ENCODE data around the gene KMT2B.

DNA sequence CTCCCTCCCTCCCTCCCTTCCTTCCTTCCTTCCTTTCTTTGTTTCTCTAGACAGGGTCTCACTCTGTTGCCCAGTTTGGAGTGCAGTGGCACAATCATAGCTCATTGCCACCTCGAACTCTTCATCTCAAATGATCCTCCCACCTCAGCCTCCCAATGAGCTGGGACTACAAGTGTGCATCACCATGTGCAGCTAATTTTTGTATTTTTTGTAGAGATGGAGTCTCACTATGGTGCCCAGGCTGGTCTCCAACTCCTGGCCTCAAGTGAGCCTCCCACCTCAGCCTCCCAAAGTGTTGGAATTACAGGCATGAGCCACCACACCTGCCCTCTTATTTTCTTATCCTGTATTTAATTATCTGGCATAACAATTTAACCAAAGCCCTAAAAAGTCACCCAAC lies 47.1 kb upstream of the KMT2B start:
- TF ChIP-seq EP300 (IDR thresholded peaks at IDR 0.05; ENCODE audit: borderline replicate concordance), result no peak
- TF ChIP-seq CEBPB (IDR thresholded peaks at IDR 0.05), result no peak
- no peak for TF ChIP-seq EGR1 (IDR thresholded peaks at IDR 0.05)
- TF ChIP-seq, protein P1, sequence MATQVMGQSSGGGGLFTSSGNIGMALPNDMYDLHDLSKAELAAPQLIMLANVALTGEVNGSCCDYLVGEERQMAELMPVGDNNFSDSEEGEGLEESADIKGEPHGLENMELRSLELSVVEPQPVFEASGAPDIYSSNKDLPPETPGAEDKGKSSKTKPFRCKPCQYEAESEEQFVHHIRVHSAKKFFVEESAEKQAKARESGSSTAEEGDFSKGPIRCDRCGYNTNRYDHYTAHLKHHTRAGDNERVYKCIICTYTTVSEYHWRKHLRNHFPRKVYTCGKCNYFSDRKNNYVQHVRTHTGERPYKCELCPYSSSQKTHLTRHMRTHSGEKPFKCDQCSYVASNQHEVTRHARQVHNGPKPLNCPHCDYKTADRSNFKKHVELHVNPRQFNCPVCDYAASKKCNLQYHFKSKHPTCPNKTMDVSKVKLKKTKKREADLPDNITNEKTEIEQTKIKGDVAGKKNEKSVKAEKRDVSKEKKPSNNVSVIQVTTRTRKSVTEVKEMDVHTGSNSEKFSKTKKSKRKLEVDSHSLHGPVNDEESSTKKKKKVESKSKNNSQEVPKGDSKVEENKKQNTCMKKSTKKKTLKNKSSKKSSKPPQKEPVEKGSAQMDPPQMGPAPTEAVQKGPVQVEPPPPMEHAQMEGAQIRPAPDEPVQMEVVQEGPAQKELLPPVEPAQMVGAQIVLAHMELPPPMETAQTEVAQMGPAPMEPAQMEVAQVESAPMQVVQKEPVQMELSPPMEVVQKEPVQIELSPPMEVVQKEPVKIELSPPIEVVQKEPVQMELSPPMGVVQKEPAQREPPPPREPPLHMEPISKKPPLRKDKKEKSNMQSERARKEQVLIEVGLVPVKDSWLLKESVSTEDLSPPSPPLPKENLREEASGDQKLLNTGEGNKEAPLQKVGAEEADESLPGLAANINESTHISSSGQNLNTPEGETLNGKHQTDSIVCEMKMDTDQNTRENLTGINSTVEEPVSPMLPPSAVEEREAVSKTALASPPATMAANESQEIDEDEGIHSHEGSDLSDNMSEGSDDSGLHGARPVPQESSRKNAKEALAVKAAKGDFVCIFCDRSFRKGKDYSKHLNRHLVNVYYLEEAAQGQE (IDR thresholded peaks at IDR 0.05; ENCODE audit: low read depth), result no peak
- TF ChIP-seq FOXM1 (IDR thresholded peaks at IDR 0.05; ENCODE audit: borderline replicate concordance, low read depth), result no peak
- TF ChIP-seq YY1 (IDR thresholded peaks at IDR 0.05; ENCODE audit: low read depth), result no peak
- TF ChIP-seq, protein P2, sequence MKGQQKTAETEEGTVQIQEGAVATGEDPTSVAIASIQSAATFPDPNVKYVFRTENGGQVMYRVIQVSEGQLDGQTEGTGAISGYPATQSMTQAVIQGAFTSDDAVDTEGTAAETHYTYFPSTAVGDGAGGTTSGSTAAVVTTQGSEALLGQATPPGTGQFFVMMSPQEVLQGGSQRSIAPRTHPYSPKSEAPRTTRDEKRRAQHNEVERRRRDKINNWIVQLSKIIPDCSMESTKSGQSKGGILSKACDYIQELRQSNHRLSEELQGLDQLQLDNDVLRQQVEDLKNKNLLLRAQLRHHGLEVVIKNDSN (IDR thresholded peaks at IDR 0.05), result no peak
- TF ChIP-seq TCF12 (IDR thresholded peaks at IDR 0.05; ENCODE audit: low read depth), result no peak
- TF ChIP-seq NFIC (IDR thresholded peaks at IDR 0.05), result no peak
- no peak for TF ChIP-seq RAD21 (IDR thresholded peaks at IDR 0.05; ENCODE audit: low read depth)
- no peak for TF ChIP-seq ZBTB7A (IDR thresholded peaks at IDR 0.05; ENCODE audit: low read depth)
- TF ChIP-seq, protein P3, sequence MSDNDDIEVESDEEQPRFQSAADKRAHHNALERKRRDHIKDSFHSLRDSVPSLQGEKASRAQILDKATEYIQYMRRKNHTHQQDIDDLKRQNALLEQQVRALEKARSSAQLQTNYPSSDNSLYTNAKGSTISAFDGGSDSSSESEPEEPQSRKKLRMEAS (IDR thresholded peaks at IDR 0.05), result no peak
